H1 (cell line): ENCODE measurements around the gene STAT4. TPM values are rescaled to one million over a fixed set of nuclear protein-coding genes. Genes with fewer than 3 reads are reported as not detected.

Experiments
- CTCF ChIA-PET: fragments of 300-600 bp; sonication (Branson Sonifier 250); formaldehyde crosslinking; loops from one replicate; lab custom pipeline; 2021; ENCODE audit not compliant: partially characterized antibody; lab: Charles Lee
- POLR2A ChIA-PET: fragments of 300-600 bp; sonication (Branson Sonifier 250); formaldehyde crosslinking; loops from one replicate; lab custom pipeline; 2021; ENCODE audit warnings: inconsistent platforms; ENCODE audit not compliant: partially characterized antibody; lab: Charles Lee
- DNase-seq, 2 experiments: peaks; one replicate each; pipeline versions ENCODE4 v3.0.0 to v3.0.0-alpha.2; 2010 to 2022; ENCODE audit warnings: low spot score in 2 of 2, low read depth in 1 of 2, mixed read lengths in 1 of 2
- FAIRE-seq: peaks from 2 replicates; lab custom pipeline; 2011; peaks lifted over from hg19 to GRCh38; lab: Jason Lieb, UNC
- H2AFZ ChIP-seq: 2 replicates; pipeline ENCODE4 v1.8.1; 2012; ENCODE audit warnings: low read length, inconsistent platforms
- H2AK5ac ChIP-seq: 2 replicates; pipeline ENCODE4 v1.6.1; 2013; ENCODE audit warnings: low read depth, low read length
- H2BK120ac ChIP-seq: replicated peaks from 2 replicates; pipeline ENCODE3; 2013; ENCODE audit warnings: low read depth, low read length, inconsistent platforms
- H2BK12ac ChIP-seq: 2 replicates; pipeline ENCODE4 v1.6.1; 2013; ENCODE audit warnings: low read depth, low read length
- H2BK15ac ChIP-seq: 2 replicates; pipeline ENCODE4 v1.6.1; 2013; ENCODE audit warnings: low read length
- H2BK20ac ChIP-seq: 2 replicates; pipeline ENCODE4 v1.6.1; 2013; ENCODE audit warnings: low read length
- H2BK5ac ChIP-seq: 2 replicates; pipeline ENCODE4 v1.6.1; 2013; ENCODE audit warnings: low read depth, low read length
- H3K14ac ChIP-seq: 2 replicates; pipeline ENCODE4 v1.6.1; 2013; ENCODE audit warnings: inconsistent platforms; ENCODE audit not compliant: insufficient read length
- H3K18ac ChIP-seq: 2 replicates; pipeline ENCODE4 v1.6.1; 2013; ENCODE audit warnings: low read length; ENCODE audit errors: extremely low read depth
- H3K23ac ChIP-seq: 2 replicates; pipeline ENCODE4 v1.6.1; 2013; ENCODE audit warnings: inconsistent platforms; ENCODE audit not compliant: insufficient read length
- H3K23me2 ChIP-seq: 2 replicates; pipeline ENCODE4 v1.6.1; 2013; ENCODE audit warnings: low read depth, low read length
- H3K27ac ChIP-seq: 2 replicates; pipeline ENCODE4 v1.6.1; 2011; ENCODE audit warnings: low read depth, low read length, inconsistent platforms
- H3K27me3 ChIP-seq, 4 experiments: replicated peaks in 1 of 4; 1 replicate in 1 of 4; 2 replicates in 3 of 4; pipeline versions ENCODE4 v1.6.1 to v1.8.1; 2011 to 2013; ENCODE audit warnings: low read length in 3 of 4, mild to moderate bottlenecking in 3 of 4, inconsistent platforms in 2 of 4, mixed read lengths in 2 of 4, moderate library complexity in 1 of 4; ENCODE audit not compliant: control insufficient read depth in 3 of 4, insufficient read depth in 3 of 4; ENCODE audit errors: extremely low read depth in 1 of 4
- H3K36me3 ChIP-seq, 4 experiments: 2 replicates each; pipeline versions ENCODE4 v1.6.1 to v1.8.1; 2011 to 2013; ENCODE audit warnings: mild to moderate bottlenecking in 4 of 4, low read length in 3 of 4, moderate library complexity in 2 of 4, control low read depth in 1 of 4, inconsistent platforms in 1 of 4; ENCODE audit not compliant: insufficient read depth in 4 of 4, control insufficient read depth in 2 of 4
- H3K4ac ChIP-seq: replicated peaks from 2 replicates; pipeline ENCODE3; 2013; ENCODE audit warnings: low read length, low read depth, mixed read lengths, inconsistent platforms; ENCODE audit not compliant: insufficient read length
- H3K4me1 ChIP-seq, 4 experiments: replicated peaks in 1 of 4; 1 replicate in 1 of 4; 2 replicates in 3 of 4; pipeline versions ENCODE4 v1.6.1 to v1.8.1; 2011 to 2013; ENCODE audit warnings: low read length in 3 of 4, inconsistent platforms in 2 of 4, mixed read lengths in 1 of 4; ENCODE audit not compliant: insufficient read depth in 4 of 4, control insufficient read depth in 3 of 4
- H3K4me2 ChIP-seq, 2 experiments: 2 replicates each; pipeline versions ENCODE4 v1.6.1 to v1.8.1; 2011 to 2013; ENCODE audit warnings: low read depth in 2 of 2, low read length in 2 of 2, control low read depth in 1 of 2, inconsistent platforms in 1 of 2, mild to moderate bottlenecking in 1 of 2; ENCODE audit not compliant: insufficient read depth in 1 of 2
- H3K4me3 ChIP-seq, 4 experiments: fragments of 200-600, 300-600 bp in 1 of 4; sonication (generic), shearing (Covaris generic), sonication (Bioruptor Twin) in 1 of 4; 2 replicates each; pipeline versions ENCODE4 v1.5.1 to v1.8.1; 2011 to 2016; ENCODE audit warnings: low read length in 4 of 4, low read depth in 3 of 4, control low read depth in 2 of 4, inconsistent platforms in 2 of 4, mild to moderate bottlenecking in 2 of 4, mixed read lengths in 1 of 4, moderate library complexity in 1 of 4; ENCODE audit not compliant: insufficient read depth in 2 of 4; ENCODE audit errors: extremely low read depth in 1 of 4
- H3K56ac ChIP-seq: replicated peaks from 2 replicates; pipeline ENCODE3; 2013; ENCODE audit warnings: low read depth, mild to moderate bottlenecking, mixed read lengths, low read length, inconsistent platforms; ENCODE audit not compliant: insufficient read length
- H3K79me1 ChIP-seq: 2 replicates; pipeline ENCODE4 v1.6.1; 2013; ENCODE audit warnings: low read depth, low read length, control low read depth
- H3K79me2 ChIP-seq, 2 experiments: 2 replicates each; pipeline versions ENCODE4 v1.6.1 to v1.8.1; 2012 to 2013; ENCODE audit warnings: low read length in 2 of 2, mild to moderate bottlenecking in 2 of 2, inconsistent platforms in 1 of 2; ENCODE audit not compliant: insufficient read depth in 2 of 2, control insufficient read depth in 1 of 2
- H3K9ac ChIP-seq, 4 experiments: replicated peaks in 1 of 4; 1 replicate in 1 of 4; 2 replicates in 3 of 4; pipeline versions ENCODE4 v1.6.1 to v1.8.1; 2011 to 2013; ENCODE audit warnings: low read depth in 3 of 4, low read length in 3 of 4, control low read depth in 2 of 4, mild to moderate bottlenecking in 2 of 4, moderate library complexity in 2 of 4, inconsistent platforms in 1 of 4; ENCODE audit errors: extremely low read depth in 1 of 4
- H3K9me3 ChIP-seq, 2 experiments: 2 replicates each; pipeline versions ENCODE4 v1.6.1 to v1.8.1; 2012 to 2013; ENCODE audit warnings: mild to moderate bottlenecking in 2 of 2, moderate library complexity in 2 of 2, control low read depth in 1 of 2, inconsistent platforms in 1 of 2, low read depth in 1 of 2, low read length in 1 of 2, mixed read lengths in 1 of 2; ENCODE audit not compliant: insufficient read depth in 2 of 2
- H4K20me1 ChIP-seq, 2 experiments: replicated peaks in 1 of 2; 2 replicates each; pipeline versions ENCODE3 to v1.8.1; 2011 to 2013; ENCODE audit warnings: inconsistent platforms in 2 of 2, low read length in 2 of 2, mild to moderate bottlenecking in 1 of 2; ENCODE audit not compliant: insufficient read depth in 2 of 2, control insufficient read depth in 1 of 2
- H4K5ac ChIP-seq: 2 replicates; pipeline ENCODE4 v1.6.1; 2013; ENCODE audit warnings: low read length, low read depth, mixed read lengths, inconsistent platforms; ENCODE audit not compliant: insufficient read length
- H4K8ac ChIP-seq: 2 replicates; pipeline ENCODE4 v1.8.0; 2013; ENCODE audit warnings: mild to moderate bottlenecking, moderate library complexity, low read length, inconsistent platforms; ENCODE audit not compliant: insufficient read depth; ENCODE audit errors: extremely low read depth
- H4K91ac ChIP-seq: replicated peaks from 2 replicates; pipeline ENCODE3; 2013; ENCODE audit warnings: low read length, mixed read lengths, inconsistent platforms; ENCODE audit not compliant: insufficient read length
- BCL11A ChIP-seq, 2 experiments: IDR thresholded peaks; one replicate each; pipeline ENCODE4 v1.6.1; 2011; ENCODE audit warnings: low read depth in 2 of 2, low read length in 2 of 2, mild to moderate bottlenecking in 2 of 2
- CBX5 ChIP-seq: fragments of 300-800, 300-1000 bp; sonication (generic); IDR thresholded peaks from 2 replicates; pipeline ENCODE4 v1.7.1; 2016; ENCODE audit warnings: antibody characterized with exemption, low read length, low read depth
- EP300 ChIP-seq, 2 experiments: IDR thresholded peaks; 1 replicate in 1 of 2; 2 replicates in 1 of 2; pipeline ENCODE4 v1.6.1; 2011 to 2012; ENCODE audit warnings: low read depth in 2 of 2, low read length in 2 of 2, mild to moderate bottlenecking in 2 of 2, borderline replicate concordance in 1 of 2, inconsistent platforms in 1 of 2, moderate library complexity in 1 of 2
- SUZ12 ChIP-seq: fragments of 200-600 bp; sonication (generic); IDR thresholded peaks from 2 replicates; pipeline ENCODE4 v1.6.1; 2012; ENCODE audit warnings: mild to moderate bottlenecking, inconsistent platforms, low read length, moderate library complexity, mixed read lengths
- YY1 ChIP-seq: IDR thresholded peaks from 2 replicates; pipeline ENCODE4 v1.6.1; 2011; ENCODE audit warnings: low read depth, mild to moderate bottlenecking, low read length
- ZNF274 ChIP-seq: IDR thresholded peaks from 2 replicates; pipeline ENCODE4 v1.7.0; 2012; ENCODE audit warnings: low read length, borderline replicate concordance; ENCODE audit errors: extremely low read depth
- WGBS, 2 experiments: shearing (Covaris generic) in 1 of 2; methylation state at CpG; one replicate each; pipeline versions ENCODE4 v1.1.6 to v1.1.7; 2013 to 2015; ENCODE audit warnings: low lambda C conversion rate in 2 of 2, mixed read lengths in 2 of 2, inconsistent platforms in 1 of 2, low coverage in 1 of 2, missing lambda C conversion rate in 1 of 2; ENCODE audit not compliant: insufficient replicate concordance in 2 of 2, insufficient coverage in 1 of 2, insufficient read length in 1 of 2; ENCODE audit errors: extremely low coverage in 1 of 2, missing lambda C conversion rate in 1 of 2; 5-methylcytosine and 5-hydroxymethylcytosine counted together
- polyA plus RNA-seq, 7 experiments: library from polyadenylated mRNA; depleted of rRNA in 3 of 7; stranded (reverse) in 5 of 7; unstranded in 2 of 7; fragments of >200 nt in 5 of 7; fragments of 200-250 nt in 2 of 7; gene quantifications; 1 replicate in 5 of 7; 2 replicates in 1 of 7; 4 replicates in 1 of 7; pipeline versions ENCODE4 v1.2.1 to v1.2.3, GENCODE V29; 2011 to 2013; ENCODE audit warnings: missing spikeins in 2 of 7, mixed read lengths in 2 of 7
- total RNA-seq: library from RNA; stranded (reverse); fragmentation: NEBNext Ultra II Directional; extraction: Animal tissue kit (Norgen Biotek cat#: 25700); gene quantifications from 2 replicates; pipeline ENCODE4 v1.2.1, GENCODE V29; 2021

Gene STAT4
- total and polyA plus RNA-seq, 2 of the 8 experiments (the other 6 are each of a cell fraction or from before 2014, with no cell fraction given) = 0.36 to 0.63 TPM

DNA sequence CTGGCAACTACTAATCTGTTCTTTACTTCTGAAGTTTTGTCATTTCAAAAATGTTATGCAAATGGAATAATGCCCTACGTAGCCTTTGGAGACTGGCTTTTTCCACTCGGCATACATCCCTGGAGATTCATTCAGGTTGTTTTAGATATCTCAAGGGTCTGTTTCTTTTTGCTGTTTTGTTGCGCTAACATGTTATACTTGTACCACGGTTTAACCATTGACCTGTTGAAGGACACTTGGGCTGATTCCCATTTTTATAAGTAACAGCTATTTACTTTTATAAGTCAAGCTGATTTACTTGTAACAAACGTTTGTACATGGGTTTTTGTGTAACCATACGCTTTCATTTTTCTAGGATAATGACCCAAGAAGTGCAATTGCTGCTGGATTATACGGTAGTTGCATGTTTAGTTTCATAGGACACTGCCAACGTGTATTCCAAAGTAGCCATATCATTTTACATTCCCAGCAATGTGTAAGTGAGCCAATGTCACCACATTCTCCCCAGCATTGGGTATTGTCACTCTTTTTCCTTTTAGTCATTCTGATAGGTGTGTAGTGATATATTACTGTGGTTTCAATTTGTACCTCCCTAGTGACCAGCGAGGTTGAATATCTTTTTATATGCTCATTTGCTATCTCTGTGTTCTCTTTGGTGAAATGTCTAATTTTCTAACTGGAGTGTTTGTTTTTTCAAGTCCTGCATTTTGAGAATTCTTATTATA lies 36.5 kb upstream of the STAT4 start:
- Histone ChIP-seq H2AK5ac (no peak overlapping the region), H2BK20ac (no peak overlapping the region), H4K91ac (no peak overlapping the region), H3K4ac (no peak overlapping the region), H3K23me2 (no peaks in the 10 kb centered on the region), H4K5ac (no peak overlapping the region), H3K14ac (no peak overlapping the region), H4K8ac (no peak overlapping the region), H3K23ac (no peak overlapping the region), H2BK120ac (no peak overlapping the region), H3K9ac (no peak overlapping the region), H3K79me2 (no peaks in the 10 kb centered on the region), H4K20me1 (no peaks in the 10 kb centered on the region), H3K9me3 (no peaks in the 10 kb centered on the region), H2BK15ac (no peak overlapping the region), H3K4me1 (no peaks in the 10 kb centered on the region), H3K27me3 (peaks cover 0 to 1% (median 0%) of the 10 kb centered on the region in 4 experiments; a peak in 1 of 7 replicates), H3K4me2 (no peak overlapping the region)
- DNase-seq = no peak
- no peak for FAIRE-seq
- 83% methylated on average over 9 of the region's 9 CpGs; no CpG with 5 or more reads in 1 of the 2 experiments for WGBS, 2 experiments
- POLR2A ChIA-PET = no interaction called here
- CTCF ChIA-PET = interaction anchor here (0.8 kb wide), 1 partner anchor 10 kb away, joined by 3 read pairs; no protein-coding TSS in a partner anchor
- TF ChIP-seq CBX5 (no peak), YY1 (no peak), BCL11A (IDR thresholded peaks at IDR 0.05; ENCODE audit: low read depth in 2 of 2, low read length in 2 of 2) (no peak), EP300 (IDR thresholded peaks at IDR 0.05; ENCODE audit: borderline replicate concordance in 1 of 2, low read depth in 2 of 2, low read length in 2 of 2) (no peak), ZNF274 (no peak), SUZ12 (no peak)
- TF ChIP-seq, all 59 proteins: peak for 0
- Histone ChIP-seq H3K36me3 (no peaks in the 10 kb centered on the region), H2BK12ac (no peak overlapping the region), H3K56ac (no peak overlapping the region), H3K79me1 (no peaks in the 10 kb centered on the region), H3K4me3 (no peak overlapping the region), H3K18ac (no peak overlapping the region), H2BK5ac (no peak overlapping the region), H2AFZ (no peak overlapping the region), H3K27ac (no peak overlapping the region)
